Measurements from ENCODE around the gene HAX1. TPM values are rescaled to one million over a fixed set of nuclear protein-coding genes. Genes with fewer than 3 reads are reported as not detected.
"Not testable (repeated sequence)": the region's sequence is repeated elsewhere in the genome, so short reads cannot be mapped to it uniquely, and the experiment has no call there.

HAX1 gene
- total RNA-seq, 1 experiment from 2014 or later: 85.6 TPM

DNA sequence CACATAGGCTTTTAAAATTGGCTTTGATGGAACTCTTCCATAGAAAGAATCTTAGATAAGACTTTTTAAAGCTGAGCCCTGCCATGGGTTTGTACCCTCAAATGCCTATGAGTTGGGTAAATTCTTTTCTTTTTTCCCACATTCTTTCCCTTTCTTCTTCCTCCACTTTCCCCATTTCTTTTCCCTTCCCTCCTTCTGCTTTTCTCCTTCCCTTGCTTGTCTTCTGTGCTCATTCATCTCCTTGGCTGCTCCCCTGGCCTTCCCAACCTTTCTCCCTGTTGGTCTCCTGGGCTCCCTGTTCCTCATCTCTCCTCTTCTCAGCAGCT, 49.1 kb downstream of the HAX1 start:
- in situ Hi-C loops (cut with HindIII; ENCODE audit: low sequenced_read_pairs); DNase-seq (ENCODE audit: low spot score): not testable (repeated sequence)

DNA sequence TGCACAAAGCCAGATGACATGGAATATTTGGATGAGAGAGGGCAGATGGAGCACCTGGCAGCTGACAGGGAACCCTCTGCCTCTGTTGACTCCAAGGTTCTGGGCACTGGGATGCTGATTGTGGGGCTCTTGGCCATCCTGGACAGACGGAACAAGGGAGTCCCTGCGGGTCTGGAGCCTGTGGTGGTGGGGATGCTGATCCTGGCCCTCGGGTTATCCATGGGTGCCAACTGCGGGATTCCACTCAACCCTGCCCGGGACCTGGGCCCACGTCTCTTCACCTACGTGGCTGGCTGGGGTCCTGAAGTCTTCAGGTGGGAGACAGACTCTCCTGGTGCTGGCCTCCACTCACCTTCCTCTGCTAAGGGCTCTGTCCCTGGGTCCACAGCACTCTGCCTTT, 51.1 kb downstream of the HAX1 start:
- in situ Hi-C loops (cut with HindIII; ENCODE audit: low sequenced_read_pairs): no loop called here
- DNase-seq (ENCODE audit: low spot score): no peak

DNA sequence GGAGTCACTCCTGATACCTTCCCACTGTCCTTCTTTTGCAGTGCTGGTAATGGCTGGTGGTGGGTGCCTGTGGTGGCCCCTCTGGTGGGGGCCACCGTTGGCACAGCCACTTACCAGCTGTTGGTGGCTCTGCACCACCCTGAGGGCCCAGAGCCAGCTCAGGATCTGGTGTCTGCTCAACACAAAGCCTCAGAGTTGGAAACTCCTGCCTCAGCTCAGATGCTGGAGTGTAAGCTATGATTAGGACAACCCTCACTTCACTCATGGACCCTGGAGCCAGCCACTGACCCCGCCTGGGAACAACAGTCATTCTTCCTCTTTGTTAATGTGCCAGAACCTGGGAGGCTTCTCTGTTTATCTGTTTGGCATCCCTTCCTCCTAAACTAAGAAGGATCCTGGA, 51.8 kb downstream of the HAX1 start:
- in situ Hi-C loops (cut with HindIII; ENCODE audit: low sequenced_read_pairs): no loop called here

DNA sequence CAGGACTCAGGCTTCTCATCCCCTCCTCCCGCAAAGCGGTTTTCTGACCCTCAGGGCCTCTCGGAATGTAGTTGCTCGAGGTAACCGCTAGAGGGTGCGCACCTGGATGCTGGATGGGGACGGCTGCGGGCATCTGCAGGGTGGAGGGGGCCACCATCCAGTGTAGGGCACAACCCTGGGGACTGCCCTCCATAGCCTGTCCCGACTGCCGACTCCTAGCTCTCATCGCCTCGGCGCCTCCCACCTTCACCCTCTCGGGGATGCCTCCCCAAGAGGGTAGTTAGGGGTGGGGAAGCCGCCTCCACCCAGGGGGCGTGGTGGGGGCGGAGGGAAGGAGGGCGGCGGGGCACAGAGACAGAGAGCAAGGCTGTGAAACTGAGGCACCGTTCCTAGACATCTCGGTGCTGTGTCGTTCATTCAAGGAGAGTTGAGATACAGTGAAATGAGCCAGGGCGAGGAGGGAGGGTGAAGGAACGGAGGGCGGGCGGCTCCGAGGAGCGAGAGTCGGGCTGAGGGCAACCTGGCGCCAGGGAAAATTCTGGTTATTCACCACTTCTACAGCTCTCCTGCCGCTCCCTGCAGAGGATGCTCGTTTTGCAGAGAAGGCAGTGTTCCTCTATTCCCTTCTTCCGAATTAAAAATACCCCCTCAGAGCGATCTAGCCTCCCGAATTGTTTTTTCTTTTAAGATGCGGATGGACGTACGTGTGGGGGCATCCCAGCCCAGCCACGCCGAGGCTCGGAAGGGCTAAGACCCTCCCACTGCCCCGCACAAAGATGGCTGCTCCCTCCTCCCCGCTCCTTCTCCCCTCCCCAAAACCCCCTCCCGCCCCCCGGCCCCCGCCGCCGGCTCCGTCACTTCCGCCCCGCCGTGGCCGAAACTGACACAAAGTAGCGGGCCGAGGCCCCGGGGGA, 52.5 kb downstream of the HAX1 start, which contains the start of gene ATP8B2:
TSS of gene ATP8B2 (plus strand) at position 857 of the 914 bp plus-strand sequence. CDS start 2,617 bp downstream, outside the sequence.
- in situ Hi-C loops (cut with HindIII; ENCODE audit: low sequenced_read_pairs): no loop called here
- DNase-seq (ENCODE audit: low spot score): peak; percentile 88

More for the DNA sequence above, 51.8 kb downstream of the HAX1 start:
- DNase-seq (ENCODE audit: low spot score): no peak

Other genes starting within 250 kb of the HAX1 start
- not detected in 2 replicates for gene NUP210L, start 117.6 kb upstream of the HAX1 start, total RNA-seq (2014; rRNA removed; shearing (Covaris generic))
- gene TPM3, start 80.5 kb upstream of the HAX1 start, total RNA-seq (2014; rRNA removed; shearing (Covaris generic)): 384 and 782 TPM in 2 replicates
- gene CFAP141, start 66.3 kb upstream of the HAX1 start, total RNA-seq (2014; rRNA removed; shearing (Covaris generic)): not detected in 2 replicates
- 120 and 209 TPM in 2 replicates for gene UBAP2L, start 51.7 kb upstream of the HAX1 start, total RNA-seq (2014; rRNA removed; shearing (Covaris generic))
- 0.24 TPM in 1 of 2 replicates, not detected in the other for gene AQP10, start 48.5 kb downstream of the HAX1 start, total RNA-seq (2014; rRNA removed; shearing (Covaris generic))
- gene ATP8B2, start 52.9 kb downstream of the HAX1 start, total RNA-seq (2014; rRNA removed; shearing (Covaris generic)): 66.6 and 73.8 TPM in 2 replicates
- 4.7 and 44.7 TPM in 2 replicates for gene IL6R, start 132.7 kb downstream of the HAX1 start, total RNA-seq (2014; rRNA removed; shearing (Covaris generic))
- gene TDRD10, start 229.6 kb downstream of the HAX1 start, total RNA-seq (2014; rRNA removed; shearing (Covaris generic)): 0.17 TPM in 1 of 2 replicates, not detected in the other
- gene SHE, start 229.8 kb downstream of the HAX1 start, total RNA-seq (2014; rRNA removed; shearing (Covaris generic)): not detected in 2 replicates